SU-DHL-6 (cell line): ENCODE results near the gene CCDC93.

Source experiments
- H2AFZ ChIP-seq: fragments of 200-600 bp; sonication (generic); 2 replicates; pipeline ENCODE4 v1.6.1; 2014; ENCODE audit warnings: low read depth, mild to moderate bottlenecking, moderate library complexity, mixed read lengths, antibody characterized with exemption, low read length; ENCODE audit not compliant: severe bottlenecking
- H3F3A ChIP-seq: fragments of 200-600 bp; shearing (Covaris generic); 2 replicates; pipeline ENCODE4 v1.6.0; 2016; ENCODE audit warnings: antibody characterized with exemption, mild to moderate bottlenecking; ENCODE audit not compliant: insufficient read depth
- H3K27ac ChIP-seq: fragments of 200-600 bp; sonication (generic); 2 replicates; pipeline ENCODE4 v1.5.1; 2016; ENCODE audit warnings: low read depth, mild to moderate bottlenecking, low read length, moderate library complexity, mixed read lengths
- H3K27me3 ChIP-seq: fragments of 200-600 bp; sonication (generic), shearing (Covaris generic); 2 replicates; pipeline ENCODE4 v1.6.0; 2014; ENCODE audit warnings: mild to moderate bottlenecking, low read length
- H3K36me3 ChIP-seq: fragments of 200-600 bp; sonication (generic); 2 replicates; pipeline ENCODE4 v1.6.1; 2014; ENCODE audit warnings: mild to moderate bottlenecking, low read length, mixed read lengths
- H3K4me2 ChIP-seq: fragments of 300-600, 200-600 bp; shearing (Covaris generic), sonication (generic); 2 replicates; pipeline ENCODE4 v1.6.0; 2014; ENCODE audit warnings: low read length, low read depth, mild to moderate bottlenecking; ENCODE audit not compliant: poor library complexity, severe bottlenecking
- H3K4me3 ChIP-seq: fragments of 200-600 bp; sonication (generic); 2 replicates; pipeline ENCODE4 v1.5.1; 2014; ENCODE audit warnings: antibody characterized with exemption, low read length, mild to moderate bottlenecking, mixed read lengths; ENCODE audit not compliant: insufficient read depth, poor library complexity, severe bottlenecking
- H3K79me2 ChIP-seq: fragments of 200-600 bp; sonication (generic); 2 replicates; pipeline ENCODE4 v1.6.1; 2014; ENCODE audit warnings: mild to moderate bottlenecking, low read length, moderate library complexity; ENCODE audit not compliant: insufficient read depth
- H3K9ac ChIP-seq: fragments of 200-600 bp; sonication (generic); 2 replicates; pipeline ENCODE4 v1.7.0; 2014; ENCODE audit warnings: mild to moderate bottlenecking, low read length
- H3K9me2 ChIP-seq: fragments of 200-600 bp; sonication (generic); replicated peaks from 2 replicates; pipeline ENCODE4 v1.6.1; 2014; ENCODE audit warnings: low read length; ENCODE audit not compliant: insufficient read depth
- H3K9me3 ChIP-seq: fragments of 200-600 bp; sonication (generic); 2 replicates; pipeline ENCODE4 v1.6.1; 2014; ENCODE audit warnings: low read length, mixed read lengths; ENCODE audit not compliant: insufficient read depth
- H4K20me1 ChIP-seq: fragments of 200-600 bp; sonication (generic); 2 replicates; pipeline ENCODE4 v1.6.1; 2014; ENCODE audit warnings: low read depth, mild to moderate bottlenecking, antibody characterized with exemption, low read length, moderate library complexity, mixed read lengths
- EZH2phosphoT487 ChIP-seq: fragments of 200-600 bp; sonication (generic), shearing (Covaris generic); conservative IDR thresholded peaks from 2 replicates; pipeline ENCODE4 v1.6.1; 2018; ENCODE audit warnings: mild to moderate bottlenecking, antibody characterized with exemption, low read length, moderate library complexity, mixed read lengths
- TF ChIP-seq, protein P1 (sequence below): fragments of 200-600 bp; sonication (generic); IDR thresholded peaks from one replicate; pipeline ENCODE4 v1.5.1; 2017; ENCODE audit warnings: antibody characterized with exemption, mild to moderate bottlenecking, low read length, moderate library complexity; ENCODE audit not compliant: insufficient read depth, poor library complexity, severe bottlenecking

The CCDC93 gene

DNA sequence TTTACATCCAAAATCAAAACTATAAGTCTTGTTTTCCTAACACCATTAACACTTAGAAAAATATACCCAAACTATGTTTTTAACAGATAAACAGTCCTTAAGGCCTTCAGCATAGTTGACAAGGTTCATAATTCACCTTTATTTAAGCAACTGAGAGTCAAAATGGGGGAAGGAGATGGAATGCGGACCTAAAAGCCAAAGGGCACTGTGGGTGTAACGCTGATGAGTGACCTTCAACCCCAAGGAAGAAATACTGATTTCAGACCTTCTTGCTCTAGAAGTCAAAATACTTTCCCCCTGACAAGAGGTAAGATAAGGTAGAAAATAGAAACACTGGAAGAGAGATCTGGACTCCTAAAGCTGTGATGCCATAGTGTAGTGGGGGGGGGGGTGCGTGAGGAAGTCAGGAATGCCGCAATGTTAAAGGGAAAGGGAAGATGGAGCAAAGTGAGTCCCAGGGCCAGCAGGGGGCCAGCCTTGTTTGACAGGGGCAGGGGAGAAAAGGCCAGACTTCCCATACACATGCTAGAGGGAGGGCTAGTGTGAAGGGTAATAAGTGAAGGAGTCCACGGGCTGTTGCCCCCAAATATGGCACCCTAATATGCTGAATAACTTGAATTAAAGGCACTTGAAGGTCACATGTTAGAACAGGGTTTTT lies 31.4 kb downstream of the CCDC93 start:
- Histone ChIP-seq H3K4me2 (no peak overlapping the region), H3K27ac (no peak overlapping the region), H3F3A (no peaks in the 10 kb centered on the region), H3K79me2 (no peaks in the 10 kb centered on the region; the same call in 1 of the 2 replicates), H3K9me2 (no peaks in the 10 kb centered on the region), H2AFZ (no peak overlapping the region), H3K9ac (no peak overlapping the region), H3K27me3 (no peaks in the 10 kb centered on the region), H4K20me1 (no peaks in the 10 kb centered on the region), H3K36me3 (peaks cover 14% of the 10 kb centered on the region; the same call in 1 of the 2 replicates), H3K4me3 (no peak overlapping the region), H3K9me3 (no peaks in the 10 kb centered on the region)
- no peak for TF ChIP-seq EZH2phosphoT487
- TF ChIP-seq, protein P1, sequence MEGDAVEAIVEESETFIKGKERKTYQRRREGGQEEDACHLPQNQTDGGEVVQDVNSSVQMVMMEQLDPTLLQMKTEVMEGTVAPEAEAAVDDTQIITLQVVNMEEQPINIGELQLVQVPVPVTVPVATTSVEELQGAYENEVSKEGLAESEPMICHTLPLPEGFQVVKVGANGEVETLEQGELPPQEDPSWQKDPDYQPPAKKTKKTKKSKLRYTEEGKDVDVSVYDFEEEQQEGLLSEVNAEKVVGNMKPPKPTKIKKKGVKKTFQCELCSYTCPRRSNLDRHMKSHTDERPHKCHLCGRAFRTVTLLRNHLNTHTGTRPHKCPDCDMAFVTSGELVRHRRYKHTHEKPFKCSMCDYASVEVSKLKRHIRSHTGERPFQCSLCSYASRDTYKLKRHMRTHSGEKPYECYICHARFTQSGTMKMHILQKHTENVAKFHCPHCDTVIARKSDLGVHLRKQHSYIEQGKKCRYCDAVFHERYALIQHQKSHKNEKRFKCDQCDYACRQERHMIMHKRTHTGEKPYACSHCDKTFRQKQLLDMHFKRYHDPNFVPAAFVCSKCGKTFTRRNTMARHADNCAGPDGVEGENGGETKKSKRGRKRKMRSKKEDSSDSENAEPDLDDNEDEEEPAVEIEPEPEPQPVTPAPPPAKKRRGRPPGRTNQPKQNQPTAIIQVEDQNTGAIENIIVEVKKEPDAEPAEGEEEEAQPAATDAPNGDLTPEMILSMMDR: no peak

DNA sequence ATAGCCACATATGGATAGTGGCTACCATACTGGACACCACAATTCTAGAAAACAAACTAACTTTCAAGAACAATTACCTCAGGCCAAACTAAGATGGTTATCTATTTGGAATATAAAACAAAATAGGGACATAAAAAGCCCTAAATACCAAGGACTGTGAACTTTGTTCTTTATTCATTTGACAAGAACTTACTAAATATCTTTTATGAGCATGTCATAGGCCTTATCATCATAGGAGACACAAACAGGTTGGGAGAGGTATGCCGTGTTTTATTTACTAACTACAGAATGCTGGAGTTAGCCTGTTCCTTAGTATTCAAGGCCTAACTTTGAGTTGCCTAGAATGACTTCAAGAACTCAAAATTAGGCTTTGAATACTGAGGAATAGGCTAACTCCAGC lies 32.1 kb downstream of the CCDC93 start:
- H3K79me2 ChIP-seq: no peaks in the 10 kb centered on the region; the same call in 1 of the 2 replicates
- H3F3A ChIP-seq: no peaks in the 10 kb centered on the region
- H3K9me3 ChIP-seq: no peaks in the 10 kb centered on the region
- no peaks in the 10 kb centered on the region for H4K20me1 ChIP-seq
- no peak overlapping the region for H2AFZ ChIP-seq
- no peak overlapping the region for H3K9ac ChIP-seq
- H3K36me3 ChIP-seq: peaks cover 14% of the 10 kb centered on the region; the same call in 1 of the 2 replicates
- TF ChIP-seq, protein P1: no peak
- TF ChIP-seq EZH2phosphoT487: no peak
- no peak overlapping the region for H3K4me2 ChIP-seq
- no peak overlapping the region for H3K27ac ChIP-seq
- no peaks in the 10 kb centered on the region for H3K9me2 ChIP-seq
- H3K4me3 ChIP-seq: no peak overlapping the region
- no peaks in the 10 kb centered on the region for H3K27me3 ChIP-seq

DNA sequence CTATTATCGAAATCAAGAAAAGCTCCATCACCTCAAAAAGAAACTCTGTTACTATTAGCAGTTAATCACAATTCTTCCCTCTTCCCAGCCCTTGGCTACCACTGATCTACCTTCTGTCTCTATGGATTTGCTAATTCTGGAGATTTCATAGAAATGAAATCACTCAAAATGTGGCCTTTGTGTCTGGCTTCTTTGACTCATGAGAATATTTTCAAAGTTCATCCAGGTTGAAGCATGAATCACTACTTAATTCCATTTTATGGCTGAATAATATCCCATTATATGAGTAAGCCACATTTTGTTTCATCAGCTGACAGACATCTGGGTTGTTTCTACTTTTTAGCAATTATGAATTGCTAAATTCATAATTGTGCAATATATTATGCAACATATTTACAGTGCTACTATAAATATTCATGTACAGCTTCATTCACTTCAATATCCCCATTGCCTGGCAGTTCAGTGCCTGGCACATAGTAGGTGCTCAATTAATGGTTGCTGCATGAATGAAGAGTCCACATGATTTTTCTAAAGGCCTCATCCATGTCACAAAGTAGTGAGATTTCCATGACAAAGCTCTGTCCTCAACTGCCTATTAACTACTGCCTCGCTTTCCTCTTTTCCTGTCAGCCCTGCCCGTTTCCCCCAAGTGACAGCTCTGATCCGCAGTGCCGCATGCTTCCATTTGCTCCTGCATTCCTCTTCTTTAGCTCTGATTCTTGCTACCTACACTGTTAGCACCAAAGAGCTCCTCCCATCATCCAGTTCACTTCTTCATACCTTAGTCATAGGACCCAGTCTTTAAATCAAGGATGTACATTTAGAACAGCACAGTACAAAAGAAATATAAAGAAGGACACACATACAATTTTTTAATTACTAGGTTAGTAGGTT lies 32.8 kb downstream of the CCDC93 start:
- Histone ChIP-seq H3K9me3 (no peaks in the 10 kb centered on the region), H3F3A (no peaks in the 10 kb centered on the region), H3K9me2 (no peaks in the 10 kb centered on the region), H3K79me2 (no peaks in the 10 kb centered on the region; the same call in 1 of the 2 replicates), H3K27ac (no peak overlapping the region), H3K36me3 (peaks cover 14% of the 10 kb centered on the region; the same call in 1 of the 2 replicates), H3K4me3 (no peak overlapping the region), H3K4me2 (no peak overlapping the region), H2AFZ (no peak overlapping the region), H3K27me3 (no peaks in the 10 kb centered on the region), H4K20me1 (no peaks in the 10 kb centered on the region), H3K9ac (no peak overlapping the region)
- no peak for TF ChIP-seq EZH2phosphoT487
- TF ChIP-seq, protein P1: no peak
